OCI-LY7 (cell line): ENCODE results near the gene HCRTR1. TPM values are rescaled to one million over a fixed set of nuclear protein-coding genes. Genes with fewer than 3 reads are reported as not detected.

Experiments
- BruUV-seq: library from RNA; stranded (reverse); fragments of 400-500 nt; replicated peaks from 2 replicates; lab custom pipeline; 2021; lab: Mats Ljungman, UMichigan
- CTCF ChIA-PET: fragments of 300-600 bp; sonication (Branson Sonifier 250); formaldehyde crosslinking; loops from one replicate; lab custom pipeline; 2022; ENCODE audit warnings: antibody characterized with exemption; ENCODE audit not compliant: unreplicated experiment; lab: Charles Lee
- POLR2A ChIA-PET: fragments of 300-600 bp; sonication (Branson Sonifier 250); formaldehyde crosslinking; loops from one replicate; lab custom pipeline; 2022; ENCODE audit warnings: antibody characterized with exemption; lab: Charles Lee
- DNase-seq: peaks from one replicate; pipeline ENCODE4 v3.0.0-alpha.2; 2015; ENCODE audit warnings: low spot score
- H2AFZ ChIP-seq: fragments of 200-600 bp; sonication (generic), shearing (Covaris generic); 2 replicates; pipeline ENCODE4 v1.6.1; 2014; ENCODE audit warnings: mild to moderate bottlenecking, antibody characterized with exemption, low read length, moderate library complexity
- H3K27ac ChIP-seq: fragments of 200-600 bp; sonication (generic); 2 replicates; pipeline ENCODE4 v1.5.1; 2014; ENCODE audit warnings: mixed run types, low read depth, mild to moderate bottlenecking, moderate library complexity, low read length, inconsistent platforms; ENCODE audit not compliant: poor library complexity, severe bottlenecking
- H3K36me3 ChIP-seq: fragments of 200-600 bp; sonication (generic); 2 replicates; pipeline ENCODE4 v1.6.1; 2014; ENCODE audit warnings: mild to moderate bottlenecking, antibody characterized with exemption, low read length, moderate library complexity, mixed read lengths; ENCODE audit not compliant: insufficient read depth
- H3K4me1 ChIP-seq: fragments of 200-600 bp; sonication (generic); 2 replicates; pipeline ENCODE4 v1.5.1; 2014; ENCODE audit warnings: mild to moderate bottlenecking, low read length; ENCODE audit not compliant: insufficient read depth, poor library complexity, severe bottlenecking
- H3K4me2 ChIP-seq: fragments of 200-600 bp; sonication (generic); 2 replicates; pipeline ENCODE4 v1.6.1; 2014; ENCODE audit warnings: mild to moderate bottlenecking, low read length
- H3K4me3 ChIP-seq: fragments of 200-600 bp; sonication (generic); 2 replicates; pipeline ENCODE4 v1.5.1; 2014; ENCODE audit warnings: mild to moderate bottlenecking, low read depth, low read length; ENCODE audit not compliant: poor library complexity, severe bottlenecking
- H3K79me2 ChIP-seq: fragments of 200-600 bp; sonication (generic); 2 replicates; pipeline ENCODE4 v1.6.1; 2016; ENCODE audit warnings: low read depth, mild to moderate bottlenecking, low read length, moderate library complexity, mixed read lengths; ENCODE audit not compliant: insufficient read depth
- H3K9me2 ChIP-seq: fragments of 200-600 bp; sonication (generic); 2 replicates; pipeline ENCODE4 v1.6.1; 2016; ENCODE audit warnings: mild to moderate bottlenecking, low read length, mixed read lengths; ENCODE audit not compliant: insufficient read depth
- H3K9me3 ChIP-seq: fragments of 200-600 bp; sonication (generic); 2 replicates; pipeline ENCODE4 v1.6.1; 2014; ENCODE audit warnings: mild to moderate bottlenecking, mixed run types, low read length, mixed read lengths
- H4K20me1 ChIP-seq: fragments of 200-600 bp; sonication (generic); 2 replicates; pipeline ENCODE4 v1.6.1; 2014; ENCODE audit warnings: mild to moderate bottlenecking, antibody characterized with exemption, low read length, moderate library complexity, mixed read lengths; ENCODE audit not compliant: insufficient read depth
- CTCF ChIP-seq: fragments of 200-600 bp; sonication (generic); conservative IDR thresholded peaks from 2 replicates; pipeline ENCODE4 v1.5.1; 2014; ENCODE audit warnings: mild to moderate bottlenecking, antibody characterized with exemption, low read length, moderate library complexity, mixed read lengths
- EZH2phosphoT487 ChIP-seq: fragments of 200-600 bp; sonication (generic); IDR thresholded peaks from 2 replicates; pipeline ENCODE4 v1.6.1; 2018; ENCODE audit warnings: low read depth, borderline replicate concordance, mild to moderate bottlenecking, mixed run types, antibody characterized with exemption, low read length, moderate library complexity, mixed read lengths
- intact Hi-C: fragments of 100-400 bp; cut with micrococcal nuclease; formaldehyde crosslinking; loops from one replicate; pipeline ENCODE4 v1.10.0; 2022; ENCODE audit not compliant: unreplicated experiment
- total RNA-seq, 2 experiments: library from RNA; depleted of rRNA in 1 of 2; stranded (reverse); fragments of >200 nt in 1 of 2; shearing (Covaris generic) in 1 of 2; gene quantifications; 2 replicates each; pipeline ENCODE4 v1.2.3, GENCODE V29; 2014 to 2022

Gene HCRTR1
- total RNA-seq, 2 experiments from 2014 or later, result not detected

DNA sequence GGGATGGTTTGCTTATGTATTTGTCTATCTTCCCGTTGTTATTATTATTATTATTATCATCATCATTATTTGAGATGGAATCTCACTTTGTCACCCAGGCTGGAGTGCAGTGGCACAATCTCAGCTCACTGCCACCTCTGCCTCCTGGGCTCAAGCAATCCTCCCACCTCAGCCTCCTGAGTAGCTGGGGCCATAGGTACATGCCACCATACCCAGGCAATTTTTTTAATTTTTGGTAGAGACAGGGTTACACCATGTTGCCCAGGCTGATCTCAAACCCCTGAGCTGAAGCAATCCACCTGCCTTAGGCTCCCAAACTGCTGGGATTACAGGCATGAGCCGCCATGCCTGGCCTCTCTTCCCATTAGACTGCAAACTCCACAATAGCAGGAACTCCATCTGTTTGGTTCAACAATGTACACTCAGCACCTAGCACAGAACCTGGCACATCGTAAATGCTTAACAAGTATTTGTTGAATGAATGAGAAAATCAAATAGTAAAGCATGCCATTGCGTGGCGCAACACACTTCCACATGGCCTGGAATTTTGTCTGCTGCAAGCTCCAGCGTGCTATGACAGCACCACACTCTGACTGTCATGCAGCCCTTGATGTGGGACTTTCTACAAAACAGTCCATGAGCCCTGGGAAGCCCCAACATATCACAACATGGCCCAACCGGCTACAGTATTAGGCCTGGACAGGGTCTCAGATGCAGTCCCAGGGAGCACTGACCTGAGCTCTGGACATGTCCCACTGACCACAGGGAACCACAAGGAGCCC lies 45.0 kb upstream of the HCRTR1 start:
- H3K36me3 ChIP-seq, result no peaks in the 10 kb centered on the region
- no peaks in the 10 kb centered on the region for H3K9me2 ChIP-seq
- no peak overlapping the region for H3K4me2 ChIP-seq
- peaks cover 7% of the 10 kb centered on the region for H3K4me1 ChIP-seq
- BruUV-seq, result no TSS peak
- no peak for DNase-seq
- no peak overlapping the region for H3K4me3 ChIP-seq
- intact Hi-C loops, result no loop called here
- ChIA-PET CTCF (no interaction called here), POLR2A (no interaction called here)
- H3K27ac ChIP-seq, result no peak overlapping the region
- no peak for TF ChIP-seq EZH2phosphoT487
- no peak for TF ChIP-seq CTCF
- no peaks in the 10 kb centered on the region for H3K79me2 ChIP-seq
- no peaks in the 10 kb centered on the region for H4K20me1 ChIP-seq
- H2AFZ ChIP-seq, result no peak overlapping the region
- H3K9me3 ChIP-seq, result no peaks in the 10 kb centered on the region

- Histone ChIP-seq H3K4me2 (no peak overlapping the region), H3K9me3 (no peaks in the 10 kb centered on the region), H3K9me2 (no peaks in the 10 kb centered on the region), H2AFZ (no peak overlapping the region), H3K27ac (no peak overlapping the region), H3K36me3 (no peaks in the 10 kb centered on the region), H3K79me2 (no peaks in the 10 kb centered on the region), H3K4me3 (no peak overlapping the region), H4K20me1 (no peaks in the 10 kb centered on the region), H3K4me1 (peaks cover 7% of the 10 kb centered on the region)
- BruUV-seq, result no TSS peak
- ChIA-PET POLR2A (no interaction called here), CTCF (no interaction called here)
- no peak for DNase-seq
- TF ChIP-seq EZH2phosphoT487 (no peak), CTCF (no peak)
- intact Hi-C loops, result no loop called here
Measured at GRCh38 chr1:31573261-31573660, 44.2 kb upstream of the HCRTR1 start.

DNA sequence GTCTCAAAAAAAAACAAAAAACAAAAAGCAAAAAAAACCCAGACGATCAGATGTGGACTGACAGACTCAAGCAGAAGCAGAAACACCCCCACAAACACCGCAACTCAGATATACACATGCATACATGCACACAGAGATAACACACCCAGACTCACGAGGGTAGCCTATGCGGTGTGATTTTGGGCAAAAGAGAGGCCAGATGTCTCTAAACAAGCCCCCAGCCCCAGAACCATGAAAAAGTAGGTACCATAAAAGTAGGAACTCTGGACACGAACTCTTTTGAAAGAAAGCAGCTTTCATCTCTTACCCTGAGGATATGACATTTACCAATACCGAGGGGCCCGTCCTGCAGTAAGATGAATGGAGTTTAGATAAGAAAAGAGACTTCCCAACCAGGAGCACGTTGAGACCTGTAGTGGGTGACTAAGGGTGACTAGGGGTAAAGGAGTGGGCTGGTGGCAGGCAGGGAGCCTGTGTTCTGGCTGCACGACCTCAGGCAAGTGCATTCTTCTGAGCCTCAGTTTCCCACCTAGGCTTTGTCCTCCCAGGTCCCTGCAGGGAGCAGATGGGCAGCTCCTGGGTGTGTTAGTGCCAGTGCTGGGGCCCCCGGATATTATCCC lies 42.6 kb upstream of the HCRTR1 start:
- no peak for DNase-seq
- H3K9me3 ChIP-seq, result no peaks in the 10 kb centered on the region
- TF ChIP-seq CTCF, result no peak
- TF ChIP-seq EZH2phosphoT487, result no peak
- no peak overlapping the region for H3K4me3 ChIP-seq
- H4K20me1 ChIP-seq, result no peaks in the 10 kb centered on the region; the same call in 1 of the 2 replicates
- no peaks in the 10 kb centered on the region for H3K9me2 ChIP-seq
- no peak overlapping the region for H3K27ac ChIP-seq
- ChIA-PET CTCF (no interaction called here), POLR2A (no interaction called here)
- no peaks in the 10 kb centered on the region for H3K79me2 ChIP-seq
- no peaks in the 10 kb centered on the region for H3K36me3 ChIP-seq
- H2AFZ ChIP-seq, result no peak overlapping the region
- intact Hi-C loops, result no loop called here
- no peak overlapping the region for H3K4me2 ChIP-seq
- BruUV-seq, result no TSS peak
- peaks cover 7% of the 10 kb centered on the region for H3K4me1 ChIP-seq
